Measurements from ENCODE around the gene PPP2R1A. TPM values are rescaled to one million over a fixed set of nuclear protein-coding genes. Genes with fewer than 3 reads are reported as not detected.

The PPP2R1A gene
- polyA plus RNA-seq, 2 of the 4 experiments (the other 2 are of a cell fraction), result 144 to 145 TPM

DNA sequence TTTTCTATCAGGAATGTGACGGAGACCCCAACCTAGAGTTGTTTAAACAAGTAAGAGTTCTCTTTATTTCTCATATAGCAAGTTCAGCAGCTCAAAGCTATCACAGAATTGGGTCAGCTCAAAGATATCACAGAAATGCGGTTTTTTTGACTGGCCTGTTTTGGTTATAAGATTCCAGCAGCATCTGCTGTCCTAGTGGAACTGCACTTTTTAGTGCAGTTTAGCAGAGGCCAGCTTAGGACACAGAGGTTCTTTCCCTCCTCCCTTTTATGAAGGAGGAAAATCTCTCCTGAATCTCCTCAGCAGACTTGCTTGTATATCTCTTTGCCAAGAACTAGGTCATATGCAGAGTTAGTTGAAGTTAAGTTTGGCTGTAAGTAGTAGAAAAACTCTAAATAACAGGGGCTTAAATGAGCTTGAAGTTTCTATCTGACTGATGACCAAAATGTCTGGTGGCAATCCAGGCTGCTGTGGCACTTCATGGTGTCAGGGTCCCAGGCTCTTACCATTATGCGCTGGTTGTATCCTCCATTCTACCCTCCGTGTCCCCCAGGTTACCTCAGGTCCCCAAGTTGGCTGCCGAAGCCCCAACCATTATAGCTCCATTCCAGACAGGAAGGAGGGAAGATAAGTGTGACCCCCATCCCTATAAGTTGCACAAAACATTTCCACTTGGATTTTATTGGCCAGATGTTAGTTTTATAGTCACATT, 6.6 kb downstream of the PPP2R1A start (continued):
- no peak for TF ChIP-seq POLR2A (IDR thresholded peaks at IDR 0.05; ENCODE audit: low read length)
- TF ChIP-seq NFE2L2 (conservative IDR thresholded peaks at IDR 0.05; ENCODE audit: low read length), result no peak
- no peak for TF ChIP-seq TP53 (CRISPR knock-in tag; IDR thresholded peaks at IDR 0.05)
- no peak for TF ChIP-seq CHD2 (IDR thresholded peaks at IDR 0.05; ENCODE audit: low read length, partially characterized antibody)
- no peak for TF ChIP-seq RAD21 (conservative IDR thresholded peaks at IDR 0.05 in 1 of 2, IDR thresholded peaks at IDR 0.05 in 1 of 2)
- TF ChIP-seq, protein P1, sequence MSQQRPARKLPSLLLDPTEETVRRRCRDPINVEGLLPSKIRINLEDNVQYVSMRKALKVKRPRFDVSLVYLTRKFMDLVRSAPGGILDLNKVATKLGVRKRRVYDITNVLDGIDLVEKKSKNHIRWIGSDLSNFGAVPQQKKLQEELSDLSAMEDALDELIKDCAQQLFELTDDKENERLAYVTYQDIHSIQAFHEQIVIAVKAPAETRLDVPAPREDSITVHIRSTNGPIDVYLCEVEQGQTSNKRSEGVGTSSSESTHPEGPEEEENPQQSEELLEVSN (IDR thresholded peaks at IDR 0.05; ENCODE audit: borderline replicate concordance, low read depth), result no peak
- no peak for TF ChIP-seq KDM1A (IDR thresholded peaks at IDR 0.05; ENCODE audit: low read depth)
- TF ChIP-seq CEBPB (IDR thresholded peaks at IDR 0.05), result no peak
- TF ChIP-seq GATA3 (IDR thresholded peaks at IDR 0.05; ENCODE audit: borderline replicate concordance), result no peak
- no peak for TF ChIP-seq HEYL (CRISPR knock-in tag; IDR thresholded peaks at IDR 0.05)

DNA sequence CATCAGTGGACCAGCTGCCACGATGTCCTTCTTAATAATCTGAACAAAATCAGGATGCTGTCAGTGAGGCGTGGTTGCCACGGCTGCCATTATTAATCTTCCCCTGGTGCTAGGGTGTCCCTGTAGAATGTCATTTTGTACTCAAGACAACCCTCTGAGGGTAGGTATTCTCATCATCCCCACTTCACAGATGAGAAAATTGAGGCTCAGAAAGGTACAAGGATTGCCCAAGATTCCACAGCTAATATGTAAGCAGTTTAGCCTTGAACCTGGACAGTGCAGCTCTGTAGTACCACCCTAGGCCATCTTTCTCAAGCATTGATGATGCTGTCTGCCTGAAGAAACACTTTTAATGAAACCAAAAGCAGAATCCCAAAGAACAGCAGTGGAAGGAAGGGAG, 8.1 kb downstream of the PPP2R1A start:
- POLR2A ChIA-PET, result interaction anchor here (1.4 kb wide), 1 partner anchor 9 kb away, joined by 8 read pairs; the partner anchor contains the start of gene PPP2R1A
- DNase-seq (ENCODE audit: low read depth in 1 of 2, low spot score in 1 of 2) (no peak), FAIRE-seq (no peak), ATAC-seq (no peak)
- CTCF ChIA-PET, result interaction anchor here (0.7 to 1.8 kb wide), 3 partner anchors 12 to 31 kb away, joined by 3 to 5 read pairs (median 3); no protein-coding TSS in a partner anchor
- H3K4me2 ChIP-seq, result no peak overlapping the region
- TF ChIP-seq CBX2 (IDR thresholded peaks at IDR 0.05; ENCODE audit: borderline replicate concordance, low read depth) (no peak), NFE2L2 (conservative IDR thresholded peaks at IDR 0.05; ENCODE audit: low read length) (no peak), HEYL (CRISPR knock-in tag; IDR thresholded peaks at IDR 0.05) (no peak), KDM1A (IDR thresholded peaks at IDR 0.05; ENCODE audit: low read depth) (no peak), TFCP2L1 (CRISPR knock-in tag; IDR thresholded peaks at IDR 0.05) (no peak), CEBPB (IDR thresholded peaks at IDR 0.05) (no peak), PHF8 (IDR thresholded peaks at IDR 0.05; ENCODE audit: borderline replicate concordance, low read depth) (no peak), FOXS1 (CRISPR knock-in tag; IDR thresholded peaks at IDR 0.05) (no peak), RAD21 (conservative IDR thresholded peaks at IDR 0.05 in 1 of 2, IDR thresholded peaks at IDR 0.05 in 1 of 2) (no peak), HOXB5 (CRISPR knock-in tag; IDR thresholded peaks at IDR 0.05) (no peak), FOSL2 (IDR thresholded peaks at IDR 0.05) (no peak), FOSL2 (CRISPR knock-in tag; IDR thresholded peaks at IDR 0.05) (no peak), POLR2AphosphoS2 (conservative IDR thresholded peaks at IDR 0.05; ENCODE audit: low read length) (no peak), TP53 (CRISPR knock-in tag; IDR thresholded peaks at IDR 0.05) (no peak), ZC3H11A (IDR thresholded peaks at IDR 0.05) (no peak), ZSCAN20 (CRISPR knock-in tag; IDR thresholded peaks at IDR 0.05) (no peak), CHD2 (IDR thresholded peaks at IDR 0.05; ENCODE audit: low read length, partially characterized antibody) (no peak), RNF2 (IDR thresholded peaks at IDR 0.05; ENCODE audit: borderline replicate concordance, low read depth) (no peak), GATA3 (IDR thresholded peaks at IDR 0.05; ENCODE audit: borderline replicate concordance) (no peak)
- TF ChIP-seq, protein P1 (IDR thresholded peaks at IDR 0.05; ENCODE audit: borderline replicate concordance, low read depth), result no peak
- H3K4me1 ChIP-seq, result no peaks in the 10 kb centered on the region
- H3K27ac ChIP-seq, result no peak overlapping the region
- H3K9me3 ChIP-seq, result peaks cover 93% of the 10 kb centered on the region
- no peak overlapping the region for H3K4me3 ChIP-seq
- WGBS (ENCODE audit: missing lambda C conversion rate), result 94% methylated on average over 3 of the region's 3 CpGs

DNA sequence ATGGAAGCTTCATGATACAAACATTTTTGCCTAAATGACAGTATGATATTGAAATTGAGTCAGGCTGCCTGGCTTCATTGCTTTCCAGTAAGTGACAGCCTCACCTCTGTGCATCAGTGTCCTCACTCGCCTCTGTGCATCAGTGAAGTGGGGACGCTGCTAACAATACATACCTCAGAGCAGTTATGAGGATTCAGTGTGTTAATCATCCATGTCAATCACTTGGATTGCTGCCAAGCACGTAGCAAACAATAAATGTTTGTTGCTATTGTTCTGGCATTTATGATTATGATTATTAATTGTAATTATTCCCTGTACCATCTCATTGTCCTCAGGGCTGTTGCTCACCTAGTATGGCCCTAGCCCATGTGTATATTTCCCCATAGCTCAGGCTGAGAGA, 8.8 kb downstream of the PPP2R1A start:
- Histone ChIP-seq H3K27ac (no peak overlapping the region), H3K9me3 (peaks cover 86% of the 10 kb centered on the region), H3K4me3 (no peak overlapping the region), H3K4me2 (no peak overlapping the region), H3K4me1 (no peaks in the 10 kb centered on the region)
- no peak for ATAC-seq
- no peak for FAIRE-seq
- no peak for DNase-seq (ENCODE audit: low read depth in 1 of 2, low spot score in 1 of 2)
- 88% methylated on average over 3 of the region's 3 CpGs for WGBS (ENCODE audit: missing lambda C conversion rate)
- POLR2A ChIA-PET, result interaction anchor here (1.4 kb wide), 1 partner anchor 9 kb away, joined by 8 read pairs; the partner anchor contains the start of gene PPP2R1A
- CTCF ChIA-PET, result interaction anchor here (0.7 to 1.8 kb wide), 2 partner anchors 11 to 30 kb away, joined by 3 to 5 read pairs; no protein-coding TSS in a partner anchor
- no peak for TF ChIP-seq PHF8 (IDR thresholded peaks at IDR 0.05; ENCODE audit: borderline replicate concordance, low read depth)
- no peak for TF ChIP-seq JUNB (IDR thresholded peaks at IDR 0.05)
- TF ChIP-seq RAD21 (conservative IDR thresholded peaks at IDR 0.05 in 1 of 2, IDR thresholded peaks at IDR 0.05 in 1 of 2), result no peak
- TF ChIP-seq, protein P2, sequence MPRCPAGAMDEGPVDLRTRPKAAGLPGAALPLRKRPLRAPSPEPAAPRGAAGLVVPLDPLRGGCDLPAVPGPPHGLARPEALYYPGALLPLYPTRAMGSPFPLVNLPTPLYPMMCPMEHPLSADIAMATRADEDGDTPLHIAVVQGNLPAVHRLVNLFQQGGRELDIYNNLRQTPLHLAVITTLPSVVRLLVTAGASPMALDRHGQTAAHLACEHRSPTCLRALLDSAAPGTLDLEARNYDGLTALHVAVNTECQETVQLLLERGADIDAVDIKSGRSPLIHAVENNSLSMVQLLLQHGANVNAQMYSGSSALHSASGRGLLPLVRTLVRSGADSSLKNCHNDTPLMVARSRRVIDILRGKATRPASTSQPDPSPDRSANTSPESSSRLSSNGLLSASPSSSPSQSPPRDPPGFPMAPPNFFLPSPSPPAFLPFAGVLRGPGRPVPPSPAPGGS (IDR thresholded peaks at IDR 0.05), result no peak
- no peak for TF ChIP-seq POLR2AphosphoS2 (conservative IDR thresholded peaks at IDR 0.05; ENCODE audit: low read length)
- TF ChIP-seq, protein P3, sequence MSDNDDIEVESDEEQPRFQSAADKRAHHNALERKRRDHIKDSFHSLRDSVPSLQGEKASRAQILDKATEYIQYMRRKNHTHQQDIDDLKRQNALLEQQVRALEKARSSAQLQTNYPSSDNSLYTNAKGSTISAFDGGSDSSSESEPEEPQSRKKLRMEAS (IDR thresholded peaks at IDR 0.05), result no peak
- TF ChIP-seq ZFP36 (IDR thresholded peaks at IDR 0.05; ENCODE audit: borderline replicate concordance, partially characterized antibody), result no peak
- TF ChIP-seq TP53 (CRISPR knock-in tag; IDR thresholded peaks at IDR 0.05), result no peak
- TF ChIP-seq, protein P4, sequence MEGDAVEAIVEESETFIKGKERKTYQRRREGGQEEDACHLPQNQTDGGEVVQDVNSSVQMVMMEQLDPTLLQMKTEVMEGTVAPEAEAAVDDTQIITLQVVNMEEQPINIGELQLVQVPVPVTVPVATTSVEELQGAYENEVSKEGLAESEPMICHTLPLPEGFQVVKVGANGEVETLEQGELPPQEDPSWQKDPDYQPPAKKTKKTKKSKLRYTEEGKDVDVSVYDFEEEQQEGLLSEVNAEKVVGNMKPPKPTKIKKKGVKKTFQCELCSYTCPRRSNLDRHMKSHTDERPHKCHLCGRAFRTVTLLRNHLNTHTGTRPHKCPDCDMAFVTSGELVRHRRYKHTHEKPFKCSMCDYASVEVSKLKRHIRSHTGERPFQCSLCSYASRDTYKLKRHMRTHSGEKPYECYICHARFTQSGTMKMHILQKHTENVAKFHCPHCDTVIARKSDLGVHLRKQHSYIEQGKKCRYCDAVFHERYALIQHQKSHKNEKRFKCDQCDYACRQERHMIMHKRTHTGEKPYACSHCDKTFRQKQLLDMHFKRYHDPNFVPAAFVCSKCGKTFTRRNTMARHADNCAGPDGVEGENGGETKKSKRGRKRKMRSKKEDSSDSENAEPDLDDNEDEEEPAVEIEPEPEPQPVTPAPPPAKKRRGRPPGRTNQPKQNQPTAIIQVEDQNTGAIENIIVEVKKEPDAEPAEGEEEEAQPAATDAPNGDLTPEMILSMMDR (IDR thresholded peaks at IDR 0.05), result no peak
- no peak for TF ChIP-seq HOXB13 (CRISPR knock-in tag; IDR thresholded peaks at IDR 0.05; ENCODE audit: low read depth)
- no peak for TF ChIP-seq CHD2 (IDR thresholded peaks at IDR 0.05; ENCODE audit: low read length, partially characterized antibody)
- TF ChIP-seq EP300 (IDR thresholded peaks at IDR 0.05), result no peak
- no peak for TF ChIP-seq POLR2A (IDR thresholded peaks at IDR 0.05; ENCODE audit: low read length)

Measured in A549 (cell line).